CMK (cell line): ENCODE data around the gene CC2D2A.

Experiments
- DNase-seq: peaks from one replicate; pipeline ENCODE4 v3.0.0-alpha.2; 2010; ENCODE audit warnings: low read depth

CC2D2A gene

DNA sequence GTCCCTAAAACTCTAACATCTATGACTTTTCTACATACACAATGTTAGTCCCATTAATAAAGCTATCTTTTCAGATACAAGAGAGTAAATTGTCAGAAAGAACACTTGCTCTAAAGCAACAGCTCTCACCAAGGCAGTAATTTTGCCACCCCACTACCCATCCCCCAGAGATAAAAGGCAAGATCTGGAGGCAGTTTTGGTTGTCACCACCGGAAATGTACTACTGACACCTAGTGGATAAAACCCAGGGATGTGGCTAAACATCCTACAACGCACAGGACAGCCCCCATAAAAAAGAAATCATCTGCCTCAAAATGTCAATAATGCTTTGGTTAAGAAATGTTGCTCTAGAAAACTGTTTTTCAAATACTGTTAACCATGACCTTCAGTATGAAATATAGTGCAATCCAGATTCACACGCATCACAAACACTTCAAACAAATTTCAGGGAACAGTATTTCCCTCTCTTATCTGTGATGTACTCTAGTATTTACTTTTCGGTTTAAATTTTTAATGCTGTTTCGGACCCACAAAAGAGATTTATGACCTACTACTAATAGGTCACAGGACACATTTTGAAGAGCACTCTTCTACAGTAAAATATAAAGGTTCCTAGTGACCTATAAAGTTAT lies 180.3 kb downstream of the CC2D2A start:
- peak; percentile 48 for DNase-seq
